Kidney tubule cell (primary cell): Measurements from ENCODE around the gene FXYD5.
"Not testable (repeated sequence)": the region's sequence is repeated elsewhere in the genome, so short reads cannot be mapped to it uniquely, and the experiment has no call there.

Experiments
- DNase-seq: peaks from one replicate; pipeline ENCODE4 v3.0.0-alpha.2; 2018; ENCODE audit warnings: low spot score

The FXYD5 gene

DNA sequence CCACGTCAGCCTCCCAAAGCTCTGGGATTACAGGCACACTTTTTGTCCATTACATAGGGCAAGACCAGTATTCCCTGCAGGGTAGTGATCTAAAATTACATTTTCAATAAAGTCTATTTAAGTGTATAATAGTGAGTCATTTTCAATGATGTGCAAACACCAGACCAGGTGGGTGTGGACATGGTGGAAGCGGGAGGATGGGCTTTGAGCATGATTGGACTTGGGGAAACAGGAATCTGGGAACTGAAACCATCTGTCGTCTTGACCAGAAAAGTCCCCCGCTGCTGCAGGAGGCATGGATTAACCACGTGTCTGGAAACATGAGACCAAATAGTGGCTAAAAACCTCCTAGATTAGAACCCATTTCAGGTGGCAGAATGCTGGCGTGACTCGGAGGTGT is 34.0 kb upstream of the FXYD5 start:
- DNase-seq: no peak

DNA sequence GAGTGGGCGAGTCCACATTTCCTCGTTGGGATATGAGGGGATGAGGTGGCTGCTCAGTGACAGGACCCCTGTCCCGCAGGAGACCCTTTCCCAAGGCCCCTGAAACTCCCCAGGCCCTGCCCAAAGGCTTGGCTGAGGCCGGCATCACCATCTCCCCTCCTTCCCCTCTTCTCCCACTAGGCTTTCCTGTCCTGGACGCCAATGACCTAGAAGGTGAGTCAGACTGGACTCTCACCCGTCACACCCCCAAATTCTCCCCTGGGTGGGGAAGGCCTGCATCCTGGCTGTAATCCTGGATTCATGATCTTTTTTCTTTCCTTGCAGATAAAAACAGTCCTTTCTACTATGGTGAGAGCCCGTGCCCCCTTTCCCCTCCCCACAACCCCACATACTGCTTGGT is 33.6 kb upstream of the FXYD5 start:
- DNase-seq: no peak

GRCh38 chr19:35122687-35123551 is 31.6 kb upstream of the FXYD5 start:
- no peak for DNase-seq

GRCh38 chr19:35123573-35123972 is 31.0 kb upstream of the FXYD5 start:
- DNase-seq: no peak

DNA sequence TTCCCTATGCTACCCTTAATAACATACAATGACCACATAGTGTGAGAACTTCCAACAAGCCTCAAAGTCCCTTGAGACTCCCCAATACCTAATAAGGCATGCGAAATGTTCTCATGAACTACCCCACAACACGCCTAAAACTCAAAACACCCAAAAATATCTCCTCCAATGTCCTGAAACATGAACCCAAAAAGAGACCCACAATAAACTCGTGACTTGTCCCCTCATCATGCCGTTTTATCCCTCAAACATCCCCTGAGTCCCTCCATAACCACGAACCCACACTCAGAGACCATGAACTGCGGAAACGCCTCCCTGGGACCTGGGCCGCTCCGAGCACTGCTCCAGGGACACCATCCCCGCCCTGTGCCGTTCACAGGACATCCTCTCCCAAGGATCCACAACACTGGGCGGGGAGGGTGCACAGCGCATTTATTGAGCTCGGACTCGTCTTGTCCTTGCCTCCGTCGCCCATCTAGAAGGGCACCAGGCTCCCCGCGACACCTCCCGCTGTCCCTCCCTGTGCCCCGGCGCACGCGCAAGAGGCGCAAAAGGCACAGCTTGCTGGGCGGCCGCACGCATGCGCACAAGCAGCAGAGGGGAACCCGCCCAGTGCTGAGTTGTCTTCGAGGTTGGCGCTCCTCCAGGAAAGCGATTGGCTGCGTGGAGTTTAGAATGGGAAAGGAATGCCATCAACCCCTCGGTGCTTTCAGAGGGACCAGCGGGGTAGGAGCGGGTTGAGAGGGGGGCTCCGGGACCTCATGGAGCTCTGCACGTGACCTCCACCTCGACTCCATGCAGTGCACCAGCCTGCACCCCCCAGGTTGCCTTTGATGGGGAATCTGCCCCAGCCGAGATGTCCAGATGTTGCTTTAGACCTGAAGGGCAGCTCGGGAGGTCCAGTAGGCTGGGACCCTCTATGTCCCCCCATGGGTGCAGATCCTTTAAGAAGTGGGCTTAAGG is 30.2 kb upstream of the FXYD5 start:
- peak; percentile 94 for DNase-seq

DNA sequence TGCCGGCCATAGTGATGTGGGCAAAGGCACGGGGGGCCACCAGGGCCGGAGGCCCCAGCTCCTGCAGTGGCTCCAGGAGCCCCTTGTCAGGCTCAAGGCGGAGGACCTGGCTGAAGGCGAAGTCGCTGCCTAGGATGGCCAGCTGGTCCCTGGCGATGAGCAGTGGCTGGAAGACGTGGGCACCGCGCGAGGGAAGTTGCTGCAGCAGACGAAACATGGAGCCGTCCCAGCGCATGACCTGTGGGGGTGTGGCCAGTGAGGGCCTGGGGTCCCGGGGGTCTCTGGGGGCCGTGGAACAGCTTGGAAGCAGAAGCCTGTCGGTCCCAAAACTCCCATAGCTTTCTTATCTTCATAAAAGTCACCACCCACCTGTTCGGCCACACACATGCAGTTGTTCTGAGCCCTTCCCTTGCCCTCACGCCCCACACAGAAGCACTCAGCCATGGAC is 29.2 kb upstream of the FXYD5 start:
- DNase-seq: no peak

- DNase-seq: no peak
Observed at GRCh38 chr19:35125749-35126623, 28.5 kb upstream of the FXYD5 start.

GRCh38 chr19:35126624-35126959 is 27.9 kb upstream of the FXYD5 start:
- DNase-seq: no peak

- DNase-seq: no peak
Observed at GRCh38 chr19:35127871-35128270, 26.7 kb upstream of the FXYD5 start.

DNA sequence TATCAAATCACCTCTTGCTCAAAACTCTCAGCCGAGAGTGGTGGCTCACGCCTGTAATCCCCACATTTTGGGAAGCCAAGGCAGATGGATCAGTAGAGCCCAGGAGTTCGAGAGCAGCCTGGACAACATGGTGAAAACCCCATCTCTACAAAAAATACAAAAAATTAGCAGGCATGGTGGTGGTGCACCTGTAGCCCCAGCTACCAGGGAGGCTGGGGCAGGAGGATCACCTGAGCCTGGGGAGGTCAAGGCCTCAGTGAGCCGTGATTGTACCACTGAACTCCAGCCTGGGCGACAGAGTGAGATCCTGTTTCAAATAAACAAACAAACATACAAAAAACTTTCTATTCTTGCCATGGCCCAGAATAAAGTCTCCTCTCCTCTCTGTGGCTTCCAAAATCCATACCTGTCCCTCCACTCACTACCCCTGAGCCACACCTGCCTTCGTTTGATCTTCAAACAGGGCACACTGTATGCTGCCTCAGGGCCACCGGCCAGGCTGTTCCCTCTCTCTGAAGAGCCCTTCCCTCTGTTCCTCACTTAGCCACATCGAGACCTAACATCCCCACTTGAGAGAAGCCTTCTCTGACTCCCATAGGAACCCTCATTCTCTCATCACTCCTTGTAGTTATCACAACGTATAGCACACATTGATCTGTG is 26.0 kb upstream of the FXYD5 start:
- DNase-seq: no peak

- not testable (repeated sequence) for DNase-seq
Observed at GRCh38 chr19:35129724-35130274, 24.7 kb upstream of the FXYD5 start.

DNA sequence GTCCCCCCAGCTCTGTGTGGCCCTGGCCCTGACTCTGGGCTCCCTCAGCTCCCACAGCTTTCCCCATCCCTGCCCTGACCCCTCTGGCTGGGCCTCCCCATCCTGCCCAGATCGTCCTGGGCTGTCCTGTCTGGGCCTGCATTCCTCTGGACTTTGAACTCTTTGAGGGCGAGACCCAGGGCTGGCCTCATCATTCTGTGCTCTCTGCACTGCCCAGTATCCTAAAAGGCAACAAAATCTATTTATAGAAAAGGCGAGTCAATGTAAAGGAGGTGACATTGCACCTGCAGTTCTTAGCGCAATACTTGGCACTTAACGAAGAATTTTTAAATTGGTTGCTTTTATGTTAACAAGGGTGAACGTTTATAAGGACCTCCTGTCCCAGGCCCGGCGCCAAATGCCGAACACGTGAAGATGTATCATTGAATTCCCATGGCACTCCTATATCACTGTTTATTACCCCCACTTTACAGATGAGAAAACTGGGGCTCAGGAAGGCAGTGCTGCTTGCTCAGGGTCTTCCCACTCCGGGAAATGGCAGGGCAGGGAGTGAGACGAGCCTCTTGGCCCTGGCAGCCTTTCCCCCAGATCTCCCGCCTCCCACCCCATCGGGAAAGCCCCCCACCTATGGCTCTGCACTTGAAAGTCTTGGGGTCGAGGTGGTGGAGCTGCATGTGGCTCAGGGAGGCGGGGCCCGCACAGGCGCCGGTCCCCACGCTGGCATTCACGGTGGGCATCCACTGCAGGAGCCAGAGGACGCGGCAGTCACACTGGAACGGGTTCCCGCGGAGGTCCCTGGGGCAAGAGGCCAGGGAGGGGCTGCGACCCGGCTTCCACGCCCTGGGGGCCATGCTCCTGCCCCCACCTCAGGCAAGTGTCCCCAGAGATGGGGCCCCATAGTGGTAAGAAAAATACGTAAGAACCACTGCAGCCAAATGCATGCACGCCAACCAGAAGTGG is 23.5 kb upstream of the FXYD5 start:
- DNase-seq: no peak

DNA sequence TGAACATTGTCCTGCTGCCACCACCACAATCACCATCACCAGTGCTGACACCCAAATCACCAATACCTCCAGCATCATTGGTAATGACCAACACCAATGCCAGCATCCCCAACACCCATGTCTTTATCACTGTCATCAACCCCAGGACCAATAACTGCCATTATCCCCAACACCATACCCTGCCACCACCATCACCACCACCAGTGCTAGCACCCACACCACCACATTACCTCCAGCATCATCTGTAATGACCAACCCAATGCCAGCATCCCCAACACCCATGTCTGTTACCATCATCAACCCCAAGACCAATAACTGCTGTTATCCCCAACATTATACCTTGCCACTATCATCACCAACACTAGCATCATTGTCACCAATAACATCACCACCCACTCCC is 22.3 kb upstream of the FXYD5 start:
- no peak for DNase-seq

DNA sequence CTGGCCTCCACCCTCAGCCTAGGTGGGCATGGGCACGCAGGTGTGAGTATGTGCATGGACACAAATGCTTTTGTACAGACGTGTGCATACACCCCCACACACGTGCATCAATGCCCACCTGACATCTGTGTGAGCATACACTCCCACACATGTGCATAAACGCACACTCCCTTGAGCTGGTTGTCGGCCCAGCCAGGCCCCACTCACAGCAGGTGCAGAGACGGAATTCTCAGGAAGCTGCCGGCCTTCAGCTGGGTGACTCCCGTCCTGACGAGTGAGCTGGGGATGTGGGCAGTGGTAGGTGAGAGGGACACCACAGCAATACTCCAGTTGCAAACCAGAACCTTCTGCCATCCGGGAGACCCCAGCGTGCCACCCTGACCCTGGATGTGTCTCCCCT is 20.7 kb upstream of the FXYD5 start:
- DNase-seq: no peak

DNA sequence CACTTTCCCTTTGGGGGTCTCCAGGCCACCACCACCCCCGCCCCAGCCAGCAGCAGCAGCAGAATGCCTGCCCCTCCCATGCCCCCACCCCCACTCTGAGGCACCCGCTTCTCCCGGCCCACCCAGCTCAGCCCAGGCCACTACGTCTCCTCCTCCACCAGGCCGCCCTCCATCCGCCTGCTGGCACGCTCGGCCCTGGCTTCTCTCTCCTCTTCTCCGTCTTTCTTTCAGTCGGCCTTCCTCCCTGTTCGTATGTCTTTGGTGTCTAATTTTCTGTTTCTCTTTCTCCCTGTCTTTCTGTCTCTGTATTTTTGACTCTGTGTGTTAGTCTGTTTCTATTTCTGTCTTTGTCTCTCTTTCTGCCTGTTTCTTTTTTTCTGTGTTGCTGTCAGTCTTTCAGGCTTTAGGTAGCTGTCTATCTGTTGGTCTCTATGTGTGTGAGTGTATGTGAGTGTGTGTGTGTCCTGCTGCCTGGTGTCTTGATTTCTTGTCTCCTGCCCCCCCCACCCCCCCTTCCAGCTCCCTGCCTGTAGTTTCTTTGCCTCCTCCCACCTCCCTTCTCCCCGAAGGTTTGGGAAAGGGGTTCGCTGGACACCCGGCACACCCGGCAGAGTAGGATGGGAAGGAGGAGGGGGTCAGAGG is 19.8 kb upstream of the FXYD5 start, which contains the start of gene LGI4:
Gene LGI4, minus strand, starts transcription at position 459 of the 642 bp plus-strand sequence. Its CDS starts 379 bp downstream, at position 80.
- no peak for DNase-seq

- DNase-seq: peak; percentile 55
Observed at GRCh38 chr19:35135389-35135909, 19.1 kb upstream of the FXYD5 start.

- DNase-seq: no peak
Observed at GRCh38 chr19:35136231-35136630, 18.3 kb upstream of the FXYD5 start.

DNA sequence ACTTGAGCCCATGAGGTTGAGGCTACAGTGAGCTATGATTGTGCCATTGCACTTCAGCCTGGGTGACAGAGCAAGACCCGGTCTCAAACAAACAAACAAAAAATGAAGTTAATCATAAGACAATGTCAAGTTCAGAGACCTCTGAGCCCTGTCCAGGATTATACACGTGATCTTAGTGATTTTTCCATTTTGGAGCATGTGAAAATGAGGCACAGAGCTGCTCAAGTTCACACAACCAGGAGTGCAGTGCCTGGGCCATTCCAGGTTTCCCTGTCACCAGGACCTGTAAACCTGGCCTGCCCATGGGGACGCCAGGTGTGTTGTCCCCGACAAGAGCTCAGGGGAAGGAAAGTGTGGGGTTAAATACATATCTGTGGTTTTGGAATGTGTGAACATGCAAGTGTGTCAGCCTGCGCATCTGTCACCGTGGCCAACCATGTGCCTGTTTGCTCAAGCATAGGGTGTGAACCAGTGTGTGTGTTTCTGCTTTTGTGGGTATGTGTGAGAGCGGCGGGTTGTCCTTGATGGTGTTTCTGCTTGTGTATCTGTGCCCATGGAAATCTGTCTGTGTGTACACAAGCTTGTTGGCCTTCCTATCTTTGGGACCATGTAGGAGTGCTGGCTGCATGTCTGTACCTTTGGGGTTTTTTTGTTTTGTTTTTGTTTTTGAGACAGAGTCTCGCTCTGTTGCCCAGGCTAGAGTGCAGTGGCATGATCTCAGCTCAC is 17.4 kb upstream of the FXYD5 start:
- DNase-seq: no peak
